ENCODE results near the gene ERG. TPM values are rescaled to one million over a fixed set of nuclear protein-coding genes. Genes with fewer than 3 reads are reported as not detected.

Gene ERG
- total RNA-seq, 1 experiment from 2014 or later, result not detected

- no peak for TF ChIP-seq CTCF (IDR thresholded peaks at IDR 0.05; ENCODE audit: insufficient read depth in 1 of 2, low read depth in 1 of 2, low read length in 1 of 2, severe bottlenecking in 1 of 2, unreplicated experiment in 1 of 2)
- Histone ChIP-seq H3K4me1 (no peaks in the 10 kb centered on the region), H3K36me3 (ENCODE audit: control insufficient read depth, insufficient read depth, low read length) (no peaks in the 10 kb centered on the region), H3K27me3 (replicated peaks; ENCODE audit: control insufficient read depth, insufficient read depth, low read length) (no peaks in the 10 kb centered on the region), H3K4me3 (ENCODE audit: low read depth, low read length) (no peak overlapping the region), H3K9me3 (no peaks in the 10 kb centered on the region)
- Mint-ChIP-seq H3K27me3 (ENCODE audit: insufficient read depth, unreplicated experiment) (peaks cover 11% of the 10 kb centered on the region), H3K4me1 (ENCODE audit: low read depth, unreplicated experiment) (no peaks in the 10 kb centered on the region), H3K4me3 (ENCODE audit: unreplicated experiment) (no peak overlapping the region), H3K9me3 (ENCODE audit: unreplicated experiment) (no peaks in the 10 kb centered on the region), H3K27ac (ENCODE audit: unreplicated experiment) (no peak overlapping the region), H3K36me3 (ENCODE audit: insufficient read depth, unreplicated experiment) (no peaks in the 10 kb centered on the region)
- POLR2A ChIA-PET, result no interaction called here
- BruUV-seq (replicated peaks), result no TSS peak
- intact Hi-C loops (cut with micrococcal nuclease; ENCODE audit: unreplicated experiment), result no loop called here
- CTCF ChIA-PET, result no interaction called here
- DNase-seq, result no peak
These were observed 2.1 kb downstream of the ERG start for GRCh38 chr21:38496224-38496623.

DNA sequence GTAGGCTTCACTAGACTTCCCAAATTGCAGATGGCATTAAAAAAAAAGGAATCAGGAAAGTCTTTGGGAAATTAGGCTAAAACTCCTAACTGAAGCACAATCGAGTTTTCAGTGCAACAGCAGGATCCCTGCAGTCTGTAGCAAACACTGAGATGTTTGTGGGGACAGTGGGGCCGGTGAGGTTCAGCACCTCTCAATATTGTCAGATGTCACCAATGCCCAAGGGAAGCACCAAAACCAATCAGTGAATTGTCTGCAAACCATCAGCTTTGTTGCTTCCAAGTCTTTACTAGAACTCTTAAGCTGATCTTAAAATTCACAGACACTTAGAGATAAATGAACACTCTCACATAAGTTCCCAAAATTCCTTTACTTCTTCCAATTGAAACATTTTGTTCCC is 2.6 kb downstream of the ERG start:
- Histone ChIP-seq H3K36me3 (ENCODE audit: control insufficient read depth, insufficient read depth, low read length) (no peaks in the 10 kb centered on the region), H3K4me3 (ENCODE audit: low read depth, low read length) (no peak overlapping the region), H3K9me3 (no peaks in the 10 kb centered on the region), H3K4me1 (no peaks in the 10 kb centered on the region), H3K27me3 (replicated peaks; ENCODE audit: control insufficient read depth, insufficient read depth, low read length) (no peaks in the 10 kb centered on the region)
- DNase-seq, result no peak
- Mint-ChIP-seq H3K4me1 (ENCODE audit: low read depth, unreplicated experiment) (no peaks in the 10 kb centered on the region), H3K9me3 (ENCODE audit: unreplicated experiment) (no peaks in the 10 kb centered on the region), H3K27me3 (ENCODE audit: insufficient read depth, unreplicated experiment) (peaks cover 11% of the 10 kb centered on the region), H3K4me3 (ENCODE audit: unreplicated experiment) (no peak overlapping the region), H3K27ac (ENCODE audit: unreplicated experiment) (no peak overlapping the region), H3K36me3 (ENCODE audit: insufficient read depth, unreplicated experiment) (no peaks in the 10 kb centered on the region)
- intact Hi-C loops (cut with micrococcal nuclease; ENCODE audit: unreplicated experiment), result no loop called here
- no peak for TF ChIP-seq CTCF (IDR thresholded peaks at IDR 0.05; ENCODE audit: insufficient read depth in 1 of 2, low read depth in 1 of 2, low read length in 1 of 2, severe bottlenecking in 1 of 2, unreplicated experiment in 1 of 2)
- BruUV-seq (replicated peaks), result no TSS peak
- POLR2A ChIA-PET, result no interaction called here
- CTCF ChIA-PET, result no interaction called here

DNA sequence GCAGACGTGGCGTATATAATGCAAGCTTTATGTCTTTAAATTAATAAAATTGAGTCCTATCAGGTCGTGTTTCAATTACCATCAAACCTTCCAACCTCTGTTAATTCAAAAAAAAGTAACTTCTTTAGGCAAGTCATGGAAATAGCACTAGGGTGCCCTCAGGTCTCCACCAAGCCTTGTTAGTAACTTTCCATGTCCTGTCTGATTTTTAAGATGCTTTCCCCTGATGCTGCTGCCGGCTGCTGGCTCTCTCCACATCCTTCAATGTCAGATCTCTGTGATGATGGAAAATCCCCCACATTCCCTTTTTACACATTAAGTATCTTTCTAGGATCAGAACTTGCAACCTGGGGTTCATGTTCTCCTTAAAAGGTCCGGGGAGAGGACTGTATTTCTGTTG is 3.0 kb downstream of the ERG start:
- Mint-ChIP-seq H3K4me3 (ENCODE audit: unreplicated experiment) (no peak overlapping the region), H3K27me3 (ENCODE audit: insufficient read depth, unreplicated experiment) (peaks cover 11% of the 10 kb centered on the region), H3K36me3 (ENCODE audit: insufficient read depth, unreplicated experiment) (no peaks in the 10 kb centered on the region), H3K9me3 (ENCODE audit: unreplicated experiment) (no peaks in the 10 kb centered on the region), H3K27ac (ENCODE audit: unreplicated experiment) (no peak overlapping the region), H3K4me1 (ENCODE audit: low read depth, unreplicated experiment) (no peaks in the 10 kb centered on the region)
- Histone ChIP-seq H3K4me1 (no peaks in the 10 kb centered on the region), H3K9me3 (no peaks in the 10 kb centered on the region), H3K4me3 (ENCODE audit: low read depth, low read length) (no peak overlapping the region), H3K36me3 (ENCODE audit: control insufficient read depth, insufficient read depth, low read length) (no peaks in the 10 kb centered on the region), H3K27me3 (replicated peaks; ENCODE audit: control insufficient read depth, insufficient read depth, low read length) (no peaks in the 10 kb centered on the region)
- no peak for DNase-seq
- ChIA-PET CTCF (no interaction called here), POLR2A (no interaction called here)
- intact Hi-C loops (cut with micrococcal nuclease; ENCODE audit: unreplicated experiment), result no loop called here
- no peak for TF ChIP-seq CTCF (IDR thresholded peaks at IDR 0.05; ENCODE audit: insufficient read depth in 1 of 2, low read depth in 1 of 2, low read length in 1 of 2, severe bottlenecking in 1 of 2, unreplicated experiment in 1 of 2)
- no TSS peak for BruUV-seq (replicated peaks)
